Head of caudate nucleus (tissue), 42 donors: ENCODE measurements around the gene NSUN4.
"Not testable (repeated sequence)": the region's sequence is repeated elsewhere in the genome, so short reads cannot be mapped to it uniquely, and the experiment has no call there.

Experiments used
- DNase-seq, 42 donors: peaks; one replicate each; pipeline versions ENCODE4 v3.0.0 to v3.0.0-alpha.2; 2020 to 2021; ENCODE audit warnings: mixed read lengths in 7 of 42
- intact Hi-C: fragments of 100-400 bp; cut with DNase I; formaldehyde crosslinking; loops from one replicate; pipeline ENCODE4 v1.15.0; 2022

NSUN4 gene

GRCh38 chr1:46340404-46341221 is at the start of gene NSUN4:
TSS of gene NSUN4 (plus strand) at chr1:46340807. CDS start at chr1:46340827, 20 bp downstream.
- intact Hi-C loops, result loop anchor here (5.0 kb wide), 1 partner anchor 38 kb away; the partner anchor contains the start of genes LRRC41 and UQCRH

GRCh38 chr1:46295306-46295705 is 45.3 kb upstream of the NSUN4 start:
- no peak for DNase-seq
- intact Hi-C loops, result no loop called here

More at GRCh38 chr1:46340404-46341221, at the start of gene NSUN4:
- peak; percentile 88 to 98 (median 93) for DNase-seq

GRCh38 chr1:46298387-46298786 is 42.2 kb upstream of the NSUN4 start:
- no peak for DNase-seq
- intact Hi-C loops, result no loop called here

- peak in 2 of 42 donors; percentile 7 to 8 for DNase-seq
- intact Hi-C loops, result loop anchor here (5.0 kb wide), 1 partner anchor 41 kb away; the partner anchor contains the start of gene NSUN4
These were observed 39.8 kb upstream of the NSUN4 start for GRCh38 chr1:46300673-46301405.

GRCh38 chr1:46301406-46301807 is 39.2 kb upstream of the NSUN4 start:
- intact Hi-C loops, result loop anchor here (5.0 kb wide), 1 partner anchor 41 kb away; the partner anchor contains the start of gene NSUN4
- DNase-seq, result peak in 1 of 42 donors; percentile 26

GRCh38 chr1:46301808-46302640 is 38.6 kb upstream of the NSUN4 start:
- DNase-seq, result peak in 38 of 42 donors; percentile 8 to 71 (median 48)
- intact Hi-C loops, result loop anchor here (2.0 to 5.0 kb wide), 2 partner anchors 40 to 55 kb away; partner anchors contain the start of genes NSUN4 and RAD54L

- DNase-seq, result peak in 25 of 42 donors; percentile 9 to 74 (median 40)
- intact Hi-C loops, result loop anchor here (2.0 to 5.0 kb wide), 2 partner anchors 40 to 56 kb away; partner anchors contain the start of genes NSUN4 and RAD54L
These were observed 38.0 kb upstream of the NSUN4 start for GRCh38 chr1:46302641-46303037.

- intact Hi-C loops, result loop anchor here (2.0 to 5.0 kb wide), 2 partner anchors 39 to 56 kb away; partner anchors contain the start of genes NSUN4 and RAD54L
- DNase-seq, result peak; percentile 93 to 98 (median 96)
These were observed 37.4 kb upstream of the NSUN4 start, which contains the start of the genes LRRC41 and UQCRH for GRCh38 chr1:46303038-46303871. TSS of gene LRRC41 (minus strand) at chr1:46303616. CDS start at chr1:46303322, 294 bp downstream. TSS of gene UQCRH (plus strand) at chr1:46303698. CDS start at chr1:46303767, 69 bp downstream.

GRCh38 chr1:46303872-46304326 is 36.7 kb upstream of the NSUN4 start:
- peak in 2 of 42 donors; percentile 3 to 6 for DNase-seq
- intact Hi-C loops, result loop anchor here (2.0 to 5.0 kb wide), 2 partner anchors 38 to 57 kb away; partner anchors contain the start of genes NSUN4 and RAD54L

- no peak for DNase-seq
- intact Hi-C loops, result no loop called here
These were observed 34.5 kb upstream of the NSUN4 start for GRCh38 chr1:46306159-46306530.

- peak in 1 of 42 donors; percentile 17 for DNase-seq
- intact Hi-C loops, result no loop called here
These were observed 31.0 kb upstream of the NSUN4 start for GRCh38 chr1:46309401-46310159.

- DNase-seq, result peak in 1 of 42 donors; percentile 8
- intact Hi-C loops, result no loop called here
These were observed 30.3 kb upstream of the NSUN4 start for GRCh38 chr1:46310321-46310720.

GRCh38 chr1:46315669-46316403 is 24.8 kb upstream of the NSUN4 start:
- intact Hi-C loops, result no loop called here
- peak in 1 of 42 donors; percentile 6 for DNase-seq

GRCh38 chr1:46317323-46317722 is 23.3 kb upstream of the NSUN4 start:
- intact Hi-C loops, result no loop called here
- peak in 1 of 42 donors; percentile 15 for DNase-seq

GRCh38 chr1:46319301-46319700 is 21.3 kb upstream of the NSUN4 start:
- peak in 1 of 42 donors; percentile 20 for DNase-seq
- intact Hi-C loops, result not testable (repeated sequence)
